ENCODE measurements around the gene CYP11A1.

The CYP11A1 gene

DNA sequence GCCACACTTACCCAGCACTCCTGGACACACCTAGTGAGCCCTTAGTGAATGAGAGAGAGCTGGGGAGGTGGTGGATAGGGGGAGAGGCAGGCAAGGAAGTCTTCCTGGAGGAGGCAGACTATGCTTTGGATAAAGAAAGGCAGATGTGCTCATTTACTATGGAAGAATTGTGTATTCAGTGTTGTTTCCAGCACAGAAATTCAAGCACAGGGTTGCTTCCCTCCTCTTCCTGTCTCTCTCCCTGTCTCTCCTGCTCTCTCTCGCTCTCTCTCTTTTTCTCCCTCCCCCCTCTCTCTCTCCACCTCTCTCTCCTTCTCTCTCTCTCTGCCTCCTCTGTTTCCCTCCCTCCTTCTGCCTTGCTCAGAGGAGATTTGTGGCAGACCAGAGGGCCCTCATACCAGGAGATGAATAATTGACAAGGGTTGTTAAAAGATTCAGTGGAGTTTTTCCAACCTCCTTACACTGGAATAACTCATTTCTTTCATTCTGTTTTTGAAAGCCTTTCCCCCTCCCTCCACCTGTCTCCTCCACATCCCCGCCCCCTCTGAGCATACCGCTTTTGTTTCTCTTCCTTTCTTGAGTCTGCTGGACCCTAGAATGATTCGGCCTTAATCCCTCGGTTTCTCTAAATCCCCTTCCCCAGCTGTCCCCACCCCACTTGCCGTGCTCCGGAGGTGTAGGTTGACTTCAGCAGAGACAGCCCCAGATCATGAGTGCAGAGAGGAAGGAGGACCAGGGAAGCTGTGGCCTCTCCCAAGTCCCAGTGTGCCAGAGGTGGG lies 65.7 kb downstream of the CYP11A1 start:
- Histone ChIP-seq H3K4me3 (ENCODE audit: insufficient read depth, low read depth, low read length) (no peak overlapping the region), H3K36me3 (ENCODE audit: control insufficient read depth, insufficient read depth, low read length) (no peaks in the 10 kb centered on the region), H3K4me1 (ENCODE audit: control insufficient read depth, insufficient read depth, low read length) (peaks cover 51% of the 10 kb centered on the region), H3K9me3 (ENCODE audit: control insufficient read depth, low read length) (no peaks in the 10 kb centered on the region), H3K27me3 (ENCODE audit: control insufficient read depth, insufficient read depth, low read length, poor library complexity, severe bottlenecking) (peaks cover 31% of the 10 kb centered on the region), H3K27ac (ENCODE audit: insufficient read depth, low read depth, low read length, poor library complexity, severe bottlenecking) (no peak overlapping the region)
- WGBS, 2 experiments, result 10 to 17% methylated on average over 7 of the region's 7 CpGs

DNA sequence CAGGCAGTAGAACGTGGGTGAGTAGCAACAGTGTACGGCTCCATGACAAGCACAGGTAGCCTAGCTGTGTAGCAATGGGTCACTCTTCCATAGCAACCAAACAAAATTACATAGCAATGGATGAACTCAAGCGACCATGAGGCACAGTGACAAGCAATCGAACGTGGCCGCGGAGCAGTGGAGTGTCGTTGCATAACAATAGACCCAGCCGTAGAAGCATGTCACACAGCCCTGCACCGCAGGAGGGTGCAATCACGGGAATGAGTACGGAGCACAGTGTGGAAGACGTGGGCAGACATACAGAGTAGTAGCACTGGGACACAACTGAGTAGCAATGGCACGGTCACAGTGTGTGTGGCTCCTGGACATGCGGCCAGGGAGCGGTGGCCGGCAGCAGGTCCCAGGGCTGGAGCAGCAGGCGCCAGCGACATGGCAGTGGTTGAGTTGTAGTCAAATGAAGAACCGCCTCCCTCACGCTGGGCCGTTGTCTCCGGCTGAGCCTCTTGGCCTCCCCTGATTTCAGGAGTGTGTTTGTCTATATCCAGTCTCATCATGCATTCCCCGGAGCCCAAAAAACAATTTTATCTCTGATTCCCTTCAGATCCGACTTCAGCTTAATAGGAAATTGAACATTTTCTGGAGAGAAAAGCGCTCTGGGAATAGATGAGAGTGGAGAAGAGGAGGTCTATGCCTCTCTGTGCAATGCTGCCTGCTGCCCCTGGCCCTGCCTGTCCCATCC lies 67.2 kb downstream of the CYP11A1 start:
- Histone ChIP-seq H3K27me3 (ENCODE audit: control insufficient read depth, insufficient read depth, low read length, poor library complexity, severe bottlenecking) (peaks cover 31% of the 10 kb centered on the region), H3K4me1 (ENCODE audit: control insufficient read depth, insufficient read depth, low read length) (peaks cover 39% of the 10 kb centered on the region), H3K27ac (ENCODE audit: insufficient read depth, low read depth, low read length, poor library complexity, severe bottlenecking) (no peak overlapping the region), H3K4me3 (ENCODE audit: insufficient read depth, low read depth, low read length) (no peak overlapping the region), H3K9me3 (ENCODE audit: control insufficient read depth, low read length) (no peaks in the 10 kb centered on the region), H3K36me3 (ENCODE audit: control insufficient read depth, insufficient read depth, low read length) (no peaks in the 10 kb centered on the region)
- 20 to 23% methylated on average over 26 of the region's 26 CpGs for WGBS, 2 experiments

DNA sequence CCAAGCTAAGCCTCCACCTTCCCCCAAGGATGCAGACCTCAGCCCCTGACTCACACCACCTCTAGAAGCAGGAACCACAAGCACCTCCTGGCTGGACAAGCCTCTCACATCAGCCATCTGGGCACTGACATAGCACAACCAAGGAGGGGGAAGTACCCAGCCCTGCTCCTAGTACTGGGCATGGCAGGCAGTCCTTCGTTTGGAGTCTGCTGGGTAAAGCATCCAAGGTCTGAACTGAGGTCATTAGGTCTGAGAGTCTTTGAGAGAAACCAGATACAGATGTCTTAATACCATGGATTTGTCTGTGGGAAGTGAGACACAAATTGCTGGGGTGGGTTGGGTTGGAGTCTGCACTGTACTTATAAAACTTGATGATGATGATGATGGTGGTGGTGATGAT lies 69.6 kb downstream of the CYP11A1 start:
- WGBS, 2 experiments, result 84 to 94% methylated on average over 1 of the region's 1 CpG

GRCh38 chr15:74295800-74296199 lies 71.6 kb downstream of the CYP11A1 start:
- 86 to 88% methylated on average over 6 of the region's 6 CpGs for WGBS, 2 experiments
- H3K27me3 ChIP-seq (ENCODE audit: control insufficient read depth, insufficient read depth, low read length, poor library complexity, severe bottlenecking), result peaks cover 24% of the 10 kb centered on the region

More for the DNA sequence above, 69.6 kb downstream of the CYP11A1 start:
- Histone ChIP-seq H3K27me3 (ENCODE audit: control insufficient read depth, insufficient read depth, low read length, poor library complexity, severe bottlenecking) (peaks cover 34% of the 10 kb centered on the region), H3K36me3 (ENCODE audit: control insufficient read depth, insufficient read depth, low read length) (no peaks in the 10 kb centered on the region), H3K27ac (ENCODE audit: insufficient read depth, low read depth, low read length, poor library complexity, severe bottlenecking) (no peak overlapping the region), H3K9me3 (ENCODE audit: control insufficient read depth, low read length) (no peaks in the 10 kb centered on the region), H3K4me3 (ENCODE audit: insufficient read depth, low read depth, low read length) (no peak overlapping the region), H3K4me1 (ENCODE audit: control insufficient read depth, insufficient read depth, low read length) (peaks cover 25% of the 10 kb centered on the region)

GRCh38 chr15:74294010-74294409 lies 73.4 kb downstream of the CYP11A1 start:
- 94% methylated on average over 1 of the region's 1 CpG for WGBS, 2 experiments
- H3K27ac ChIP-seq (ENCODE audit: insufficient read depth, low read depth, low read length, poor library complexity, severe bottlenecking), result no peak overlapping the region
- no peaks in the 10 kb centered on the region for H3K9me3 ChIP-seq (ENCODE audit: control insufficient read depth, low read length)
- H3K4me1 ChIP-seq (ENCODE audit: control insufficient read depth, insufficient read depth, low read length), result peaks cover 7% of the 10 kb centered on the region
- H3K4me3 ChIP-seq (ENCODE audit: insufficient read depth, low read depth, low read length), result no peak overlapping the region
- H3K36me3 ChIP-seq (ENCODE audit: control insufficient read depth, insufficient read depth, low read length), result no peaks in the 10 kb centered on the region
- peaks cover 17% of the 10 kb centered on the region for H3K27me3 ChIP-seq (ENCODE audit: control insufficient read depth, insufficient read depth, low read length, poor library complexity, severe bottlenecking)

More at GRCh38 chr15:74295800-74296199, 71.6 kb downstream of the CYP11A1 start:
- H3K4me1 ChIP-seq (ENCODE audit: control insufficient read depth, insufficient read depth, low read length), result peaks cover 12% of the 10 kb centered on the region
- no peak overlapping the region for H3K4me3 ChIP-seq (ENCODE audit: insufficient read depth, low read depth, low read length)
- no peaks in the 10 kb centered on the region for H3K9me3 ChIP-seq (ENCODE audit: control insufficient read depth, low read length)
- H3K27ac ChIP-seq (ENCODE audit: insufficient read depth, low read depth, low read length, poor library complexity, severe bottlenecking), result no peak overlapping the region
- no peaks in the 10 kb centered on the region for H3K36me3 ChIP-seq (ENCODE audit: control insufficient read depth, insufficient read depth, low read length)

DNA sequence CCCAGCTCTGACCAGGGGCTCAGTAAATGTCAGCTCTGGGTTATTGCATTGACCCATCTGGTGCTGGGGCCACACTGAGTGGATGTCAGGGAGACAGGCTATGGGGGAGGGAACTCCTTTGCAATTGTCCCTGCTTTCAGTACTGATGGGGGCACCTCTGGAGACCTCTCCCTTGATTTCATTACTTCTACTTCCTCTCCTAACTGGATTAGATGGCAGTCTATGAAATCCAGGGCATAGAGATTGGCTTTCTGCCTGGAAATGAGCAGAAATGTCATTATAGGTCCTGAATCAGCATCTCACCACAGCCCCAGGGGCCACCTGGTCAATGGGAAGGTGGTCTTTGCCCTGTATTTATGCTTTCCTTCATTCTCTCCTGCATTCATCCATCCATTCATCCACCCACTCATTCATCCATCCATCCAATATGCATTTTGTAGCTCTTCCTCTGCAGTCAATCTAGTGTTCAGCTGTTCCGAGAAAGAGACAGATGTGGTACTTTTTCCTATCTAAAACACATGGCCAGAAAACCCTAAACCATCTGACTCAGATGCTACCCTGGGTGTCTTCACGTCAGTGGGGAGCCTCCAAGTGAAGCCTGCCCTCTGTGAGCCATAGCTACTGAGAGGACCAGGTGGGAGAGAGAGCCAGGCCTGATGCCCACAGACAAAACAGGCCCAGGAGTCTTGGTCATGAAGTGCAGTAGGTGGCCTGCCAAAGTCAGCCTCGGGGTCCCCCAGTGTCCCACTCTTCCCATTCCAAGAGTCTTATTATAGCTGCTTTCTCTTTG lies 74.2 kb downstream of the CYP11A1 start:
- WGBS, 2 experiments, result 90 to 92% methylated on average over 3 of the region's 3 CpGs
- no peaks in the 10 kb centered on the region for H3K36me3 ChIP-seq (ENCODE audit: control insufficient read depth, insufficient read depth, low read length)

GRCh38 chr15:74291101-74292071 lies 76.1 kb downstream of the CYP11A1 start:
- Histone ChIP-seq H3K4me1 (ENCODE audit: control insufficient read depth, insufficient read depth, low read length) (peaks cover 7% of the 10 kb centered on the region), H3K9me3 (ENCODE audit: control insufficient read depth, low read length) (no peaks in the 10 kb centered on the region), H3K27ac (ENCODE audit: insufficient read depth, low read depth, low read length, poor library complexity, severe bottlenecking) (no peak overlapping the region), H3K36me3 (ENCODE audit: control insufficient read depth, insufficient read depth, low read length) (no peaks in the 10 kb centered on the region), H3K27me3 (ENCODE audit: control insufficient read depth, insufficient read depth, low read length, poor library complexity, severe bottlenecking) (peaks cover 17% of the 10 kb centered on the region), H3K4me3 (ENCODE audit: insufficient read depth, low read depth, low read length) (no peak overlapping the region)
- 14 to 16% methylated on average over 20 of the region's 20 CpGs for WGBS, 2 experiments

More for the DNA sequence above, 74.2 kb downstream of the CYP11A1 start:
- no peak overlapping the region for H3K27ac ChIP-seq (ENCODE audit: insufficient read depth, low read depth, low read length, poor library complexity, severe bottlenecking)
- H3K4me3 ChIP-seq (ENCODE audit: insufficient read depth, low read depth, low read length), result no peak overlapping the region
- H3K4me1 ChIP-seq (ENCODE audit: control insufficient read depth, insufficient read depth, low read length), result peaks cover 7% of the 10 kb centered on the region
- no peaks in the 10 kb centered on the region for H3K9me3 ChIP-seq (ENCODE audit: control insufficient read depth, low read length)
- peaks cover 17% of the 10 kb centered on the region for H3K27me3 ChIP-seq (ENCODE audit: control insufficient read depth, insufficient read depth, low read length, poor library complexity, severe bottlenecking)

- H3K27ac ChIP-seq (ENCODE audit: insufficient read depth, low read depth, low read length, poor library complexity, severe bottlenecking), result no peak overlapping the region
These were observed 76.8 kb downstream of the CYP11A1 start for GRCh38 chr15:74290645-74291044.

GRCh38 chr15:74289671-74290070 lies 77.8 kb downstream of the CYP11A1 start:
- Histone ChIP-seq H3K4me1 (ENCODE audit: control insufficient read depth, insufficient read depth, low read length) (peaks cover 7% of the 10 kb centered on the region), H3K27ac (ENCODE audit: insufficient read depth, low read depth, low read length, poor library complexity, severe bottlenecking) (no peak overlapping the region), H3K27me3 (ENCODE audit: control insufficient read depth, insufficient read depth, low read length, poor library complexity, severe bottlenecking) (peaks cover 17% of the 10 kb centered on the region), H3K9me3 (ENCODE audit: control insufficient read depth, low read length) (no peaks in the 10 kb centered on the region), H3K36me3 (ENCODE audit: control insufficient read depth, insufficient read depth, low read length) (no peaks in the 10 kb centered on the region), H3K4me3 (ENCODE audit: insufficient read depth, low read depth, low read length) (no peak overlapping the region)

More at GRCh38 chr15:74290645-74291044, 76.8 kb downstream of the CYP11A1 start:
- H3K36me3 ChIP-seq (ENCODE audit: control insufficient read depth, insufficient read depth, low read length), result no peaks in the 10 kb centered on the region
- no peak overlapping the region for H3K4me3 ChIP-seq (ENCODE audit: insufficient read depth, low read depth, low read length)
- peaks cover 7% of the 10 kb centered on the region for H3K4me1 ChIP-seq (ENCODE audit: control insufficient read depth, insufficient read depth, low read length)
- peaks cover 17% of the 10 kb centered on the region for H3K27me3 ChIP-seq (ENCODE audit: control insufficient read depth, insufficient read depth, low read length, poor library complexity, severe bottlenecking)
- H3K9me3 ChIP-seq (ENCODE audit: control insufficient read depth, low read length), result no peaks in the 10 kb centered on the region
